H9 (cell line): ENCODE measurements around the gene SLC16A11. TPM values are rescaled to one million over a fixed set of nuclear protein-coding genes. Genes with fewer than 3 reads are reported as not detected.

Experiments
- DNase-seq: peaks from one replicate; pipeline ENCODE4 v3.0.0-alpha.2; 2017
- H2AFZ ChIP-seq: one replicate; pipeline ENCODE4 v1.6.1; 2013; ENCODE audit warnings: mild to moderate bottlenecking, low read length, control low read depth, moderate library complexity
- H2AK5ac ChIP-seq: 2 replicates; pipeline ENCODE4 v1.6.1; 2013; ENCODE audit warnings: low read length, control low read depth, mixed read lengths; ENCODE audit not compliant: insufficient read length
- H2BK120ac ChIP-seq: one replicate; pipeline ENCODE4 v1.6.1; 2013; ENCODE audit warnings: low read depth, mild to moderate bottlenecking, low read length, control low read depth, inconsistent platforms; ENCODE audit not compliant: poor library complexity, severe bottlenecking
- H2BK12ac ChIP-seq: 2 replicates; pipeline ENCODE4 v1.6.1; 2013; ENCODE audit warnings: low read length, control low read depth, mixed read lengths, low read depth; ENCODE audit not compliant: insufficient read length
- H2BK15ac ChIP-seq: 2 replicates; pipeline ENCODE4 v1.6.1; 2013; ENCODE audit warnings: low read depth, low read length, control low read depth
- H2BK20ac ChIP-seq: one replicate; pipeline ENCODE4 v1.6.1; 2013; ENCODE audit warnings: low read depth, mild to moderate bottlenecking, low read length, control low read depth, inconsistent platforms; ENCODE audit not compliant: poor library complexity, severe bottlenecking
- H2BK5ac ChIP-seq: 2 replicates; pipeline ENCODE4 v1.6.1; 2013; ENCODE audit warnings: low read length, control low read depth, mixed read lengths; ENCODE audit not compliant: insufficient read length
- H3K14ac ChIP-seq: 2 replicates; pipeline ENCODE4 v1.6.1; 2013; ENCODE audit warnings: low read length, control low read depth; ENCODE audit not compliant: insufficient read depth
- H3K18ac ChIP-seq: 2 replicates; pipeline ENCODE4 v1.6.1; 2013; ENCODE audit warnings: low read depth, mild to moderate bottlenecking, mixed read lengths, low read length, control low read depth; ENCODE audit not compliant: insufficient read length
- H3K23ac ChIP-seq: 2 replicates; pipeline ENCODE4 v1.6.1; 2013; ENCODE audit warnings: low read length, control low read depth, mixed read lengths, low read depth; ENCODE audit not compliant: insufficient read length
- H3K23me2 ChIP-seq: 2 replicates; pipeline ENCODE4 v1.6.1; 2013; ENCODE audit warnings: low read depth, mild to moderate bottlenecking, mixed read lengths, low read length, control low read depth; ENCODE audit not compliant: insufficient read length, poor library complexity, severe bottlenecking
- H3K27ac ChIP-seq: 2 replicates; pipeline ENCODE4 v1.5.1; 2013; ENCODE audit warnings: low read length, control low read depth, mixed read lengths, low read depth; ENCODE audit not compliant: insufficient read length
- H3K27me3 ChIP-seq: 2 replicates; pipeline ENCODE4 v1.6.1; 2013; ENCODE audit warnings: low read length, control low read depth, inconsistent platforms; ENCODE audit not compliant: insufficient read depth
- H3K4ac ChIP-seq: 2 replicates; pipeline ENCODE4 v1.6.1; 2013; ENCODE audit warnings: low read depth, mild to moderate bottlenecking, control low read depth, inconsistent platforms, low read length, moderate library complexity
- H3K4me1 ChIP-seq: 2 replicates; pipeline ENCODE4 v1.6.1; 2013; ENCODE audit warnings: low read length, control low read depth, inconsistent platforms; ENCODE audit not compliant: insufficient read depth
- H3K4me2 ChIP-seq: 2 replicates; pipeline ENCODE4 v1.6.1; 2013; ENCODE audit warnings: low read length, control low read depth, mixed read lengths; ENCODE audit not compliant: insufficient read length, insufficient read depth
- H3K56ac ChIP-seq: 2 replicates; pipeline ENCODE4 v1.6.1; 2013; ENCODE audit warnings: low read depth, mild to moderate bottlenecking, mixed read lengths, low read length, control low read depth; ENCODE audit not compliant: insufficient read length
- H3K79me1 ChIP-seq: 2 replicates; pipeline ENCODE4 v1.6.1; 2013; ENCODE audit warnings: low read depth, mild to moderate bottlenecking, moderate library complexity, low read length, control low read depth, inconsistent platforms; ENCODE audit not compliant: insufficient read depth, poor library complexity, severe bottlenecking
- H3K79me2 ChIP-seq: 2 replicates; pipeline ENCODE4 v1.6.1; 2013; ENCODE audit warnings: low read length, control low read depth, inconsistent platforms; ENCODE audit not compliant: insufficient read depth
- H3K9ac ChIP-seq: 2 replicates; pipeline ENCODE4 v1.6.1; 2013; ENCODE audit warnings: low read length, control low read depth, mixed read lengths; ENCODE audit not compliant: insufficient read length; ENCODE audit errors: extremely low read depth
- H3K9me3 ChIP-seq: one replicate; pipeline ENCODE4 v1.6.1; 2013; ENCODE audit warnings: low read depth, low read length, inconsistent platforms; ENCODE audit not compliant: control insufficient read depth
- H3T11ph ChIP-seq: one replicate; pipeline ENCODE4 v1.6.1; 2013; ENCODE audit warnings: mild to moderate bottlenecking, low read length, control low read depth, inconsistent platforms
- H4K20me1 ChIP-seq: one replicate; pipeline ENCODE4 v1.6.1; 2013; ENCODE audit not compliant: control insufficient read depth, insufficient read length, insufficient read depth
- H4K5ac ChIP-seq: 2 replicates; pipeline ENCODE4 v1.6.1; 2013; ENCODE audit warnings: low read depth, mild to moderate bottlenecking, mixed read lengths, low read length, control low read depth; ENCODE audit not compliant: insufficient read length
- H4K8ac ChIP-seq: replicated peaks from 2 replicates; pipeline ENCODE4 v1.6.1; 2013; ENCODE audit warnings: low read length, control low read depth, mixed read lengths, low read depth; ENCODE audit not compliant: insufficient read length
- H4K91ac ChIP-seq: 2 replicates; pipeline ENCODE4 v1.6.1; 2013; ENCODE audit warnings: low read depth, mild to moderate bottlenecking, moderate library complexity, mixed read lengths, low read length, control low read depth; ENCODE audit not compliant: insufficient read length
- H3K27ac Mint-ChIP-seq, 3 experiments: 2 replicates in 2 of 3; 3 replicates in 1 of 3; pipeline ENCODE4 v1.8.0; 2020 to 2021; ENCODE audit warnings: mixed read lengths in 3 of 3, mild to moderate bottlenecking in 1 of 3, moderate library complexity in 1 of 3
- H3K27me3 Mint-ChIP-seq: 2 replicates; pipeline ENCODE4 v1.8.0; 2021; ENCODE audit warnings: low read depth, mild to moderate bottlenecking, moderate library complexity, mixed read lengths
- H3K36me3 Mint-ChIP-seq, 3 experiments: 2 replicates in 2 of 3; 3 replicates in 1 of 3; pipeline ENCODE4 v1.8.0; 2020 to 2021; ENCODE audit warnings: low read depth in 3 of 3, mixed read lengths in 3 of 3; ENCODE audit not compliant: insufficient read depth in 1 of 3
- H3K4me1 Mint-ChIP-seq, 2 experiments: 2 replicates each; pipeline ENCODE4 v1.8.0; 2020; ENCODE audit warnings: mixed read lengths in 2 of 2
- H3K4me3 Mint-ChIP-seq, 2 experiments: 2 replicates in 1 of 2; 3 replicates in 1 of 2; pipeline ENCODE4 v1.8.0; 2020 to 2021; ENCODE audit warnings: mild to moderate bottlenecking in 2 of 2, mixed read lengths in 2 of 2, moderate library complexity in 1 of 2
- H3K9me3 Mint-ChIP-seq, 2 experiments: 2 replicates in 1 of 2; 3 replicates in 1 of 2; pipeline ENCODE4 v1.8.0; 2020; ENCODE audit warnings: mild to moderate bottlenecking in 2 of 2, mixed read lengths in 2 of 2, moderate library complexity in 1 of 2
- WGBS: extraction: QIAGEN DNeasy Blood & Tissue Kit; methylation state at CpG from one replicate; pipeline ENCODE4 v1.1.7; 2013; ENCODE audit warnings: missing lambda C conversion rate, low lambda C conversion rate, mixed read lengths; ENCODE audit not compliant: insufficient read length; ENCODE audit errors: extremely low coverage; 5-methylcytosine and 5-hydroxymethylcytosine counted together
- total RNA-seq: library from RNA; stranded (reverse); gene quantifications from 2 replicates; pipeline ENCODE4 v1.2.1, GENCODE V29; 2021
- TF ChIP-seq, protein P1 (sequence below): fragments of 200-600 bp; sonication (generic); conservative IDR thresholded peaks from 3 replicates; pipeline ENCODE4 v1.8.0; 2021; ENCODE audit warnings: antibody characterized with exemption, mild to moderate bottlenecking

Gene SLC16A11
- total RNA-seq, 1 experiment from 2014 or later = 0.13 TPM

DNA sequence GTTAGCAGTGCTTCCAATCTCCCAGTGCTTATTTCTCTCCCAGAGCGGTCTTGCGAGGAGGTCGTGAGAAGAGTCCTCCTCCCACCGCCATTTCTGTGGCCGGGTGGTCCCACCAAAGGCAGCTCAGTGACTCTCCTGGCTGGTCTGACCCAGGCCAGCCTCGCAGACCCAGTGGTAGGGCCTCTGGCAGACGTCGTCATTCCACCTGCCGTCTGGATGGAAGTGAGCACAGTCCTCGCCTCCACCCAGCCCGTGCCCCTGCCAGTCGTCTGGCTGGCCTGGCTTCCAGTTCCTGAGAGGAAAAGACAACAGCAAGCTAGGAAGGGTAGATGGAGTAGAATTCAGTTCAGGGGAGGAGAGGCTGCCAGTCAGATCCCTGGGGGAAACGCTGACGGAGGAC is 31.0 kb upstream of the SLC16A11 start:
- no peak overlapping the region for H2AFZ ChIP-seq
- H3K79me1 ChIP-seq = no peaks in the 10 kb centered on the region
- no peaks in the 10 kb centered on the region for H3K4me1 ChIP-seq
- Mint-ChIP-seq H3K4me3 (no peak overlapping the region; a peak in 1 of 5 replicates), H3K27me3 (peaks cover 25% of the 10 kb centered on the region), H3K4me1 (no peaks in the 10 kb centered on the region), H3K36me3 (no peaks in the 10 kb centered on the region), H3K27ac (no peak overlapping the region), H3K9me3 (peaks cover 0 to 6% of the 10 kb centered on the region in 2 experiments; a peak in 1 of 5 replicates)
- H3K27me3 ChIP-seq = no peaks in the 10 kb centered on the region; the same call in 1 of the 2 replicates
- no peak for DNase-seq
- H3K27ac ChIP-seq = no peak overlapping the region
- H2BK5ac ChIP-seq = no peak overlapping the region
- H3K9ac ChIP-seq = no peak overlapping the region
- no peak overlapping the region for H3K23ac ChIP-seq
- no peaks in the 10 kb centered on the region for H4K20me1 ChIP-seq
- H3K14ac ChIP-seq = no peak overlapping the region
- no peak overlapping the region for H4K5ac ChIP-seq
- H3T11ph ChIP-seq = no peak overlapping the region
- H2BK15ac ChIP-seq = 0 out of 2 replicates have a peak overlapping the region, but pooled peaks have one; percentile 25
- TF ChIP-seq, protein P1, sequence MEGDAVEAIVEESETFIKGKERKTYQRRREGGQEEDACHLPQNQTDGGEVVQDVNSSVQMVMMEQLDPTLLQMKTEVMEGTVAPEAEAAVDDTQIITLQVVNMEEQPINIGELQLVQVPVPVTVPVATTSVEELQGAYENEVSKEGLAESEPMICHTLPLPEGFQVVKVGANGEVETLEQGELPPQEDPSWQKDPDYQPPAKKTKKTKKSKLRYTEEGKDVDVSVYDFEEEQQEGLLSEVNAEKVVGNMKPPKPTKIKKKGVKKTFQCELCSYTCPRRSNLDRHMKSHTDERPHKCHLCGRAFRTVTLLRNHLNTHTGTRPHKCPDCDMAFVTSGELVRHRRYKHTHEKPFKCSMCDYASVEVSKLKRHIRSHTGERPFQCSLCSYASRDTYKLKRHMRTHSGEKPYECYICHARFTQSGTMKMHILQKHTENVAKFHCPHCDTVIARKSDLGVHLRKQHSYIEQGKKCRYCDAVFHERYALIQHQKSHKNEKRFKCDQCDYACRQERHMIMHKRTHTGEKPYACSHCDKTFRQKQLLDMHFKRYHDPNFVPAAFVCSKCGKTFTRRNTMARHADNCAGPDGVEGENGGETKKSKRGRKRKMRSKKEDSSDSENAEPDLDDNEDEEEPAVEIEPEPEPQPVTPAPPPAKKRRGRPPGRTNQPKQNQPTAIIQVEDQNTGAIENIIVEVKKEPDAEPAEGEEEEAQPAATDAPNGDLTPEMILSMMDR = no peak
- H4K91ac ChIP-seq = no peak overlapping the region
- no peak overlapping the region for H3K4ac ChIP-seq
- H3K56ac ChIP-seq = no peak overlapping the region
- H3K18ac ChIP-seq = no peak overlapping the region
- no peak overlapping the region for H2BK12ac ChIP-seq
- no peak overlapping the region for H4K8ac ChIP-seq
- no peak overlapping the region for H2BK120ac ChIP-seq
- no peaks in the 10 kb centered on the region for H3K9me3 ChIP-seq
- no peak overlapping the region for H2BK20ac ChIP-seq
- no CpG with 5 or more reads among the region's 14 CpGs for WGBS
- no peaks in the 10 kb centered on the region for H3K79me2 ChIP-seq
- no peak overlapping the region for H3K4me2 ChIP-seq
- H3K23me2 ChIP-seq = no peaks in the 10 kb centered on the region
- H2AK5ac ChIP-seq = no peak overlapping the region
